ENCODE data around the gene TAF1C. TPM values are rescaled to one million over a fixed set of nuclear protein-coding genes. Genes with fewer than 3 reads are reported as not detected.

Gene TAF1C
- total RNA-seq, 1 experiment from 2014 or later: 79.7 TPM

GRCh38 chr16:84214451-84215066, 27.7 kb upstream of the TAF1C start:
- intact Hi-C loops (cut with micrococcal nuclease; ENCODE audit: unreplicated experiment): no loop called here
- Mint-ChIP-seq H3K4me1 (ENCODE audit: low read depth, unreplicated experiment) (no peaks in the 10 kb centered on the region), H3K27me3 (ENCODE audit: insufficient read depth, unreplicated experiment) (no peaks in the 10 kb centered on the region), H3K27ac (ENCODE audit: unreplicated experiment) (no peak overlapping the region), H3K4me3 (ENCODE audit: unreplicated experiment) (no peak overlapping the region), H3K9me3 (ENCODE audit: unreplicated experiment) (no peaks in the 10 kb centered on the region), H3K36me3 (ENCODE audit: insufficient read depth, unreplicated experiment) (no peaks in the 10 kb centered on the region)
- ChIA-PET CTCF (interaction anchor here (0.7 kb wide), 1 partner anchor 258 kb away, joined by 3 read pairs; no protein-coding TSS in a partner anchor), POLR2A (no interaction called here)
- H3K36me3 ChIP-seq (ENCODE audit: control insufficient read depth, insufficient read depth, low read length): no peaks in the 10 kb centered on the region
- DNase-seq: no peak
- TF ChIP-seq CTCF (IDR thresholded peaks at IDR 0.05; ENCODE audit: insufficient read depth in 1 of 2, low read depth in 1 of 2, low read length in 1 of 2, severe bottlenecking in 1 of 2, unreplicated experiment in 1 of 2): no peak
- H3K4me3 ChIP-seq (ENCODE audit: low read depth, low read length): no peak overlapping the region
- no peaks in the 10 kb centered on the region for H3K4me1 ChIP-seq
- no peaks in the 10 kb centered on the region for H3K27me3 ChIP-seq (replicated peaks; ENCODE audit: control insufficient read depth, insufficient read depth, low read length)
- H3K9me3 ChIP-seq: peaks cover 7% of the 10 kb centered on the region; the same call in 1 of the 2 replicates
- no TSS peak for BruUV-seq (replicated peaks)

GRCh38 chr16:84212631-84213030, 25.8 kb upstream of the TAF1C start:
- BruUV-seq (replicated peaks): no TSS peak
- H3K27me3 ChIP-seq (replicated peaks; ENCODE audit: control insufficient read depth, insufficient read depth, low read length): no peaks in the 10 kb centered on the region
- no peak overlapping the region for H3K4me3 ChIP-seq (ENCODE audit: low read depth, low read length)
- H3K9me3 Mint-ChIP-seq (ENCODE audit: unreplicated experiment): no peaks in the 10 kb centered on the region
- no peak for TF ChIP-seq CTCF (IDR thresholded peaks at IDR 0.05; ENCODE audit: insufficient read depth in 1 of 2, low read depth in 1 of 2, low read length in 1 of 2, severe bottlenecking in 1 of 2, unreplicated experiment in 1 of 2)
- DNase-seq: no peak
- no peaks in the 10 kb centered on the region for H3K4me1 ChIP-seq
- H3K36me3 Mint-ChIP-seq (ENCODE audit: insufficient read depth, unreplicated experiment): no peaks in the 10 kb centered on the region
- H3K27ac Mint-ChIP-seq (ENCODE audit: unreplicated experiment): no peak overlapping the region
- no peaks in the 10 kb centered on the region for H3K4me1 Mint-ChIP-seq (ENCODE audit: low read depth, unreplicated experiment)
- CTCF ChIA-PET: no interaction called here
- POLR2A ChIA-PET: no interaction called here
- H3K27me3 Mint-ChIP-seq (ENCODE audit: insufficient read depth, unreplicated experiment): no peaks in the 10 kb centered on the region
- intact Hi-C loops (cut with micrococcal nuclease; ENCODE audit: unreplicated experiment): no loop called here
- no peak overlapping the region for H3K4me3 Mint-ChIP-seq (ENCODE audit: unreplicated experiment)
- H3K36me3 ChIP-seq (ENCODE audit: control insufficient read depth, insufficient read depth, low read length): no peaks in the 10 kb centered on the region
- peaks cover 7% of the 10 kb centered on the region; the same call in 1 of the 2 replicates for H3K9me3 ChIP-seq

GRCh38 chr16:84212154-84212553, 25.3 kb upstream of the TAF1C start:
- H3K4me1 Mint-ChIP-seq (ENCODE audit: low read depth, unreplicated experiment): no peaks in the 10 kb centered on the region
- H3K4me3 Mint-ChIP-seq (ENCODE audit: unreplicated experiment): no peak overlapping the region
- no peak for DNase-seq
- Histone ChIP-seq H3K9me3 (peaks cover 7% of the 10 kb centered on the region; the same call in 1 of the 2 replicates), H3K36me3 (ENCODE audit: control insufficient read depth, insufficient read depth, low read length) (no peaks in the 10 kb centered on the region), H3K4me1 (no peaks in the 10 kb centered on the region), H3K27me3 (replicated peaks; ENCODE audit: control insufficient read depth, insufficient read depth, low read length) (no peaks in the 10 kb centered on the region), H3K4me3 (ENCODE audit: low read depth, low read length) (no peak overlapping the region)
- H3K27me3 Mint-ChIP-seq (ENCODE audit: insufficient read depth, unreplicated experiment): no peaks in the 10 kb centered on the region
- intact Hi-C loops (cut with micrococcal nuclease; ENCODE audit: unreplicated experiment): no loop called here
- POLR2A ChIA-PET: no interaction called here
- no peaks in the 10 kb centered on the region for H3K36me3 Mint-ChIP-seq (ENCODE audit: insufficient read depth, unreplicated experiment)
- H3K27ac Mint-ChIP-seq (ENCODE audit: unreplicated experiment): no peak overlapping the region
- no TSS peak for BruUV-seq (replicated peaks)
- H3K9me3 Mint-ChIP-seq (ENCODE audit: unreplicated experiment): no peaks in the 10 kb centered on the region
- CTCF ChIA-PET: interaction anchor here (0.7 kb wide), 1 partner anchor 10 kb away, joined by 3 read pairs; no protein-coding TSS in a partner anchor
- no peak for TF ChIP-seq CTCF (IDR thresholded peaks at IDR 0.05; ENCODE audit: insufficient read depth in 1 of 2, low read depth in 1 of 2, low read length in 1 of 2, severe bottlenecking in 1 of 2, unreplicated experiment in 1 of 2)
